ENCODE data around the gene NUP62CL.

Gene NUP62CL

DNA sequence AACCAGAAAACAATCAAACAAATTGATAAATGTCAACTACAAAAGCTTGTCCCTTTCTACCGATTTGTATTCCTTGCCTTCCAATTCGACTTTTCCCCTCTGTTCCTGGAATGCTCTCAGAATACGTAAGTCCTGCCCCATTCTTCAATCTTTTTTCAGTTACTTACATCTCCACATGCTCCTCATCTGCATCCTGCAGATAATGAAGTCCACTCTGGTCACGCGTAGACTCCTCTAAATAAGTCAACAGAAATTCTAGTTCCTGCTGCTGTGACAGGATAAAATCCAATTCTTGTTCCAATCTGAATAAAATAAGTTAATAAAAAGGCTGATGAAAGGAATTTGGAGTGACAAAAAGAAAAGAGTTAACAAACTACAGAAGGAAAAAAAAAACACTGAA, 53.2 kb downstream of the NUP62CL start:
- DNase-seq (ENCODE audit: low spot score) = no peak

GRCh38 chrX:107146670-107147069, 59.6 kb downstream of the NUP62CL start:
- no peak for DNase-seq (ENCODE audit: low spot score)

GRCh38 chrX:107135965-107136307, 70.3 kb downstream of the NUP62CL start:
- no peak for DNase-seq (ENCODE audit: low spot score)

DNA sequence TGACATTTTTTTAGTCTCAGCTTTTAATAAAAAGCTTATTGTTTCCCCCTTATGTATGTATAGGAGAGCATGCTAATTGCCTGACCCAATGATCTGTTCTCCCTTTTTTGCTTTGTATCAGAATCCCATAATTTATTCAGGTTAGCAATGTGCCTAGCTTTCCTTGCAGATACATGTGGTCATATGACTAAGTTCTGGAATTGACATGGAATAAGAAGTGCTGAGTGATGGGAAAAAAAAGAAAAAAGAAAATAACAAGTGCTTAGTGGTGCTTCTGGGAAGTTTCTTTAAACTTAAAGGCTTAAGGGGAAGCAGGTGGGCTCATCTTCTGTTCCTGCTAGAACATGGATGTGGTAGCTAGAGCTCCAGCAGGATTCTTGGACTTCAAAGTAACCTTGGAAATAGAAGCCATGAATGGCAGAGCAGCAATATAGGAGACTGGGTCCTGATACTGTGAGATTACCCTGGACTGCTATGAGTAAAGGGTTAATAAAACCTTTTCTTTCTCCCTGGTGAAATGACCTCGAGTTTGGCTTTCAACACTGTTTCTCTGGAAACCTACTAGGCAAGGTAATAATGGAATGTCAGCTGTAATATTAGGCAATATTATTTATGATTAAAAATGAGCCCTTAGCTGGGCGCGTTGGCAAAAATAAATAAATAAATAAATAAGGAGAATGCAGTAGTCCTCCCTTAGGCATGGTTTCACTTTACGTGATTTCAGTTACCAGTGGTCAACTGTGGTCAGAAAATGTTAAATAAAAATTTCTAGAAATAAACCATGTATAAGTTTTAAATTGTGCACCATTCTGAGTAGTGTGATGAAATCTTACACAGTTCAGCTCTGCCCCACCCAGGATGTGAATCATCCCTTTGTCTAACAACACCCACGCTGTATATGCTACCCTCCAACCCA, 70.9 kb downstream of the NUP62CL start:
- peak; percentile 4 for DNase-seq (ENCODE audit: low spot score)

DNA sequence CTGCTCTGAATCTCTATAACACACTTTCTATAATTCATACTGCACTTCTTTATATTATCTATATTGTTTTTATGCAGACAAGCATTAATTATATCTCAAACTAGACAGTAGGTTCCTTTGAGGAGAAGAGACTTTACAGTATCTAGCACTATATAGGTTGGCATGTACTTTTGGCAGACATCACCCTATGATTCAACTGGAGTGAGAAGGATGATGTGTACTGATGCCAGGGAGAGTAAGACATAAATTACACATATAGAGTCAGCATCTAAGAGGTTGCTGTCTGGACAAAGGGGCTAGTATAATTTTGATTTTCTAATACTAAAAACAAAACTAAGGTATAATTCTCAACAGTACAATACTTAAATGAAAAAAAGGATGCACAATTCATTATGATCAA, 82.5 kb downstream of the NUP62CL start:
- no peak for DNase-seq (ENCODE audit: low spot score)

DNA sequence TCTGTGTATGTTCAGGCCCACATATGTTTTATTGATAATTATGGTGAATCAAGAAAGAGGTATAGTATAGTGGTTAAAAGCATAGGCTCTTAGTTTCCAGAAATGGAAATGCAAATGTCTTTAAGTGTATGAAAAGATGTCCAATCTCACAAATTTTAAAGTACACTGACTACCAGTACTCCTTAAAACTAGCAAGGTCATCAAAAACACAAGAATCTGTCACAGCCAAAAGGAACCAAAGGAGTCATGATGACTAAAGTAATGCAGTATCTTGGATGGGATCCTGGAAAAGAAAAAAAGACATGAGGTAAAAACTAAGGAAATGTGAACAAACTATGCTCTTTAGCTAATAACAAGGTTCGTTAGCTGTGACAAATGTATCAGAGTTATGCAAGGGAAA, 87.0 kb downstream of the NUP62CL start:
- DNase-seq (ENCODE audit: low spot score) = no peak

DNA sequence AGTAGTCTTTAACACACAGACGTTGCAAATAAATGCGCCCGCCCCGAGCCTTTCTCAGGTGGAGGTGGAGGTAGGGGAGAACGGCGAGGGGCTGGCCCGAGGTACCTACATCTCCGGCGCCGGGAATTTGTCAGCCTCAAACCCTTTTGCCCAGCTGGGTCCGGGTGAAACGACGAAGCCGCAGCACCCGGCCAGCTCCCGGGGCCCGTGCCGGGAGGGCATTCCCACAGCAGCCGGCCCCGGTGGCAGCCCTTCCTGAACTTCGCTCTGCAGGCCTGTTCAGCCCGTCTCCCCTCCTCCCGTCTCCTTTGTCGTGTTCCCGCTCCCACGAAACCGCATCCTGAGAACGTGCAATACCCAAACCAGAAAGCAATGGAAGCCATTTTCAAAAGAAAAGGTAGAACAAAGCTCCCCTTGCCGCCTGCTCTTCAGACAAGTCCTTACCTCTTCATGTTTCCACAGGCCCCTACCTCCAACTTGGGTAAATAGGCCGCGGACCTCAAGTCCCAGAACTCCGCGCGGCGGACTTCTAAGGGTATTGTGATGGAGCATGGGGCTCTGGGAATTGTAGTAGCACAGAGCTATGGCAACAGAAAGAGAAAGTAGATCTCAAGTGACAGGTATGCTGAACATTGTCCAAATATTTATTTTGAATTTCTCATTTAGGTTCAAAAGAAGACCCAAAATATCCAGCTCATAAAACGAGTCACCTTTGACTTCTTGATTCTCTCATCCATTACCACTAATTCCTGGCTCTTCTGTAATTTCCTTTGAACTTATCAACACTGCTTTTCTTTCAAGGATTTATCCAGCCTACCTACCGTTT, 87.7 kb downstream of the NUP62CL start, which contains the start of gene RBM41:
RBM41 (minus strand) TSS at position 501 of the 826 bp plus-strand sequence; CDS start at position 452, 49 bp downstream.
- peak; percentile 73 for DNase-seq (ENCODE audit: low spot score)

GRCh38 chrX:107117993-107118321, 88.3 kb downstream of the NUP62CL start:
- no peak for DNase-seq (ENCODE audit: low spot score)

DNA sequence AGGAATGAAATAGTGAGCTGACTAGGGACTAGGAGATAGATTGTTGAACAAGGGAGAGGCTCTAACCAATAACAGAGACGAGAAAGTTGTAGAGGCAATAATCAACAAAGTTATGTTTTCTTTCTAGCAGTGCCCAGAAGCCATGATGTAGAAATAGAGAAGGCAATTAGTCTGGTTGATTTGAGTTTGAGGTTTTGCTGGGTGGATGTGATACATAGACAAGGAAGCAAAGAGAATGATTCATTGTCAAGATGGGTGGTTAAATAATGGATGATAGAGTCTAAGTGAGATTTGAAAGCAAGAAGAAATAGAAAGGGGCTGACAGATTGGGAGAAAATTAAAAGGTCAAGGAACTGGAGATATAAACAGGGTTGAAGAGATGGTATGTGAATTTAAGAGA, 98.8 kb downstream of the NUP62CL start:
- DNase-seq (ENCODE audit: low spot score) = no peak

GRCh38 chrX:107102980-107103379, 103.3 kb downstream of the NUP62CL start:
- no peak for DNase-seq (ENCODE audit: low spot score)

GRCh38 chrX:107076158-107076557, 130.1 kb downstream of the NUP62CL start:
- DNase-seq (ENCODE audit: low spot score) = no peak

All from CD4-positive, alpha-beta T cell treated with Interleukin-15 for 4 hours (primary cell).